ENCODE data around the gene CLDN9.

DNA sequence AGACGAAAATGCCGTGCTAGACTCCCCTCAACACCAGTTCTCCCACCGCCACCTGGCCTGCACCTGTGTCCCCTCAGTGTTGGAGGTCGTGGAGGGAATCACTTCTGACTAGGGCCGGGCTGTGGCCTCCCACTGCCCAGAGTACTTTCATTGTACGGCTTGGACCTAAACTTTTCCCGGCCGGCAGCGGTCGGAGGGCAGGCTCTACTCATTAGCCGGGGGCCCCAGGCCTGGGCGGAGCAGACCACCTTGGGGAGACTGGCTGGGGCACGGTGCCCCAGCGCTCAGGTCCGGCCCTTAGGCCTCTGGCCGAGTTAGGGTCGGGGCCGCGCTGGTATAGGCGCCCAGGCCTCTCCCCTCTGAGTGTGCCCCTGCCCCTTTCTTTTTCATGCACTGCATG, 4.6 kb downstream of the CLDN9 start:
- TF ChIP-seq, protein P1, sequence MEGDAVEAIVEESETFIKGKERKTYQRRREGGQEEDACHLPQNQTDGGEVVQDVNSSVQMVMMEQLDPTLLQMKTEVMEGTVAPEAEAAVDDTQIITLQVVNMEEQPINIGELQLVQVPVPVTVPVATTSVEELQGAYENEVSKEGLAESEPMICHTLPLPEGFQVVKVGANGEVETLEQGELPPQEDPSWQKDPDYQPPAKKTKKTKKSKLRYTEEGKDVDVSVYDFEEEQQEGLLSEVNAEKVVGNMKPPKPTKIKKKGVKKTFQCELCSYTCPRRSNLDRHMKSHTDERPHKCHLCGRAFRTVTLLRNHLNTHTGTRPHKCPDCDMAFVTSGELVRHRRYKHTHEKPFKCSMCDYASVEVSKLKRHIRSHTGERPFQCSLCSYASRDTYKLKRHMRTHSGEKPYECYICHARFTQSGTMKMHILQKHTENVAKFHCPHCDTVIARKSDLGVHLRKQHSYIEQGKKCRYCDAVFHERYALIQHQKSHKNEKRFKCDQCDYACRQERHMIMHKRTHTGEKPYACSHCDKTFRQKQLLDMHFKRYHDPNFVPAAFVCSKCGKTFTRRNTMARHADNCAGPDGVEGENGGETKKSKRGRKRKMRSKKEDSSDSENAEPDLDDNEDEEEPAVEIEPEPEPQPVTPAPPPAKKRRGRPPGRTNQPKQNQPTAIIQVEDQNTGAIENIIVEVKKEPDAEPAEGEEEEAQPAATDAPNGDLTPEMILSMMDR (IDR thresholded peaks at IDR 0.05), result no peak
- TF ChIP-seq RAD21 (conservative IDR thresholded peaks at IDR 0.05 in 1 of 2, IDR thresholded peaks at IDR 0.05 in 1 of 2) (no peak), TP53 (CRISPR knock-in tag; IDR thresholded peaks at IDR 0.05) (no peak)

Data from A549 (cell line).